ENCODE results near the gene CXCL17. TPM values are rescaled to one million over a fixed set of nuclear protein-coding genes. Genes with fewer than 3 reads are reported as not detected.
"Not testable (repeated sequence)": the region's sequence is repeated elsewhere in the genome, so short reads cannot be mapped to it uniquely, and the experiment has no call there.

CXCL17 gene
- total RNA-seq, 1 donor from 2014 or later = 1.1 TPM

- peak; percentile 98 for FAIRE-seq
- H3K27me3 ChIP-seq (ENCODE audit: control insufficient read depth, insufficient read depth, low read length) = no peaks in the 10 kb centered on the region
- H3K36me3 ChIP-seq (ENCODE audit: control insufficient read depth, insufficient read depth, low read length) = no peaks in the 10 kb centered on the region
- H3K4me3 ChIP-seq (ENCODE audit: low read depth, low read length) = no peak overlapping the region
- TF ChIP-seq CTCF (IDR thresholded peaks at IDR 0.05; ENCODE audit: insufficient read depth, low read length, severe bottlenecking) = no peak
- peak; percentile 99 for DNase-seq (ENCODE audit: low read depth)
These were observed 12.9 kb upstream of the CXCL17 start for GRCh38 chr19:42455621-42456081.

GRCh38 chr19:42455086-42455485, 12.3 kb upstream of the CXCL17 start:
- no peak for FAIRE-seq
- no peaks in the 10 kb centered on the region for H3K27me3 ChIP-seq (ENCODE audit: control insufficient read depth, insufficient read depth, low read length)

GRCh38 chr19:42452590-42452989, 9.8 kb upstream of the CXCL17 start:
- DNase-seq (ENCODE audit: low read depth) (no peak), FAIRE-seq (no peak)
- Histone ChIP-seq H3K4me3 (ENCODE audit: low read depth, low read length) (no peak overlapping the region), H3K36me3 (ENCODE audit: control insufficient read depth, insufficient read depth, low read length) (no peaks in the 10 kb centered on the region), H3K27me3 (ENCODE audit: control insufficient read depth, insufficient read depth, low read length) (no peaks in the 10 kb centered on the region)
- TF ChIP-seq CTCF (IDR thresholded peaks at IDR 0.05; ENCODE audit: insufficient read depth, low read length, severe bottlenecking) = no peak

More at GRCh38 chr19:42455086-42455485, 12.3 kb upstream of the CXCL17 start:
- no peak overlapping the region for H3K4me3 ChIP-seq (ENCODE audit: low read depth, low read length)
- no peaks in the 10 kb centered on the region for H3K36me3 ChIP-seq (ENCODE audit: control insufficient read depth, insufficient read depth, low read length)
- no peak for DNase-seq (ENCODE audit: low read depth)
- TF ChIP-seq CTCF (IDR thresholded peaks at IDR 0.05; ENCODE audit: insufficient read depth, low read length, severe bottlenecking) = no peak

- TF ChIP-seq CTCF (IDR thresholded peaks at IDR 0.05; ENCODE audit: insufficient read depth, low read length, severe bottlenecking) = peak; percentile 75
- FAIRE-seq (peak; percentile 77), DNase-seq (ENCODE audit: low read depth) (peak; percentile 86)
- Histone ChIP-seq H3K27me3 (ENCODE audit: control insufficient read depth, insufficient read depth, low read length) (no peaks in the 10 kb centered on the region), H3K36me3 (ENCODE audit: control insufficient read depth, insufficient read depth, low read length) (no peaks in the 10 kb centered on the region), H3K4me3 (ENCODE audit: low read depth, low read length) (no peak overlapping the region)
These were observed 7.7 kb upstream of the CXCL17 start for GRCh38 chr19:42450314-42450934.

GRCh38 chr19:42448306-42448705, 5.6 kb upstream of the CXCL17 start:
- H3K27me3 ChIP-seq (ENCODE audit: control insufficient read depth, insufficient read depth, low read length); H3K4me3 ChIP-seq (ENCODE audit: low read depth, low read length); H3K36me3 ChIP-seq (ENCODE audit: control insufficient read depth, insufficient read depth, low read length); FAIRE-seq; DNase-seq (ENCODE audit: low read depth): not testable (repeated sequence)

GRCh38 chr19:42445948-42446347, 3.2 kb upstream of the CXCL17 start:
- H3K4me3 ChIP-seq (ENCODE audit: low read depth, low read length) = no peak overlapping the region
- FAIRE-seq (no peak), DNase-seq (ENCODE audit: low read depth) (no peak)
- no peaks in the 10 kb centered on the region for H3K27me3 ChIP-seq (ENCODE audit: control insufficient read depth, insufficient read depth, low read length)
- no peak for TF ChIP-seq CTCF (IDR thresholded peaks at IDR 0.05; ENCODE audit: insufficient read depth, low read length, severe bottlenecking)
- no peaks in the 10 kb centered on the region for H3K36me3 ChIP-seq (ENCODE audit: control insufficient read depth, insufficient read depth, low read length)

Measured in bronchial epithelial cell (primary cell).